Trophoblast cell (in vitro differentiated cells and primary cell): ENCODE measurements around the gene PIK3R6.

Experiments
- DNase-seq, 2 donors: peaks; one replicate each; pipeline ENCODE4 v3.0.0-alpha.2; 2016
- H2AFZ ChIP-seq: 2 replicates; pipeline ENCODE4 v1.6.1; 2013; ENCODE audit warnings: low read length, moderate library complexity, mild to moderate bottlenecking; ENCODE audit not compliant: insufficient read depth, poor library complexity
- H2AK5ac ChIP-seq: 2 replicates; pipeline ENCODE4 v1.6.1; 2013; ENCODE audit warnings: mild to moderate bottlenecking, low read length
- H2BK120ac ChIP-seq: 2 replicates; pipeline ENCODE4 v1.6.1; 2013; ENCODE audit warnings: low read length, mild to moderate bottlenecking, moderate library complexity; ENCODE audit not compliant: insufficient read depth, poor library complexity
- H2BK12ac ChIP-seq: 2 replicates; pipeline ENCODE4 v1.6.1; 2013; ENCODE audit warnings: mild to moderate bottlenecking, low read length, moderate library complexity
- H2BK5ac ChIP-seq: 2 replicates; pipeline ENCODE4 v1.6.1; 2013; ENCODE audit warnings: low read length, low read depth, moderate library complexity, mild to moderate bottlenecking; ENCODE audit not compliant: poor library complexity
- H3K14ac ChIP-seq: 2 replicates; pipeline ENCODE4 v1.6.1; 2013; ENCODE audit warnings: mild to moderate bottlenecking, low read length
- H3K18ac ChIP-seq: 2 replicates; pipeline ENCODE4 v1.6.1; 2013; ENCODE audit warnings: mild to moderate bottlenecking, low read length
- H3K23ac ChIP-seq: 2 replicates; pipeline ENCODE4 v1.6.1; 2013; ENCODE audit warnings: low read length
- H3K27ac ChIP-seq: 2 replicates; pipeline ENCODE4 v1.5.1; 2013; ENCODE audit warnings: low read depth, mild to moderate bottlenecking, inconsistent platforms, low read length, moderate library complexity
- H3K27me3 ChIP-seq: 2 replicates; pipeline ENCODE4 v1.6.1; 2013; ENCODE audit warnings: inconsistent platforms, mild to moderate bottlenecking, low read length, moderate library complexity; ENCODE audit not compliant: insufficient read depth
- H3K36me3 ChIP-seq, 2 experiments: 1 replicate in 1 of 2; 2 replicates in 1 of 2; pipeline ENCODE4 v1.6.1; 2013; ENCODE audit warnings: low read length in 2 of 2, mild to moderate bottlenecking in 2 of 2, moderate library complexity in 1 of 2; ENCODE audit not compliant: insufficient read depth in 2 of 2, control insufficient read depth in 1 of 2
- H3K4ac ChIP-seq: 2 replicates; pipeline ENCODE4 v1.6.1; 2013; ENCODE audit warnings: low read depth, mild to moderate bottlenecking, low read length, moderate library complexity
- H3K4me1 ChIP-seq, 2 experiments: 1 replicate in 1 of 2; 2 replicates in 1 of 2; pipeline ENCODE4 v1.6.1; 2013; ENCODE audit warnings: low read length in 2 of 2, mild to moderate bottlenecking in 2 of 2, moderate library complexity in 1 of 2; ENCODE audit not compliant: insufficient read depth in 2 of 2, control insufficient read depth in 1 of 2
- H3K4me2 ChIP-seq: 2 replicates; pipeline ENCODE4 v1.6.1; 2013; ENCODE audit warnings: inconsistent platforms, mild to moderate bottlenecking, low read length, moderate library complexity
- H3K4me3 ChIP-seq: 2 replicates; pipeline ENCODE4 v1.5.1; 2013; ENCODE audit warnings: mild to moderate bottlenecking, low read depth, low read length, inconsistent platforms
- H3K79me1 ChIP-seq: one replicate; pipeline ENCODE4 v1.6.1; 2013; ENCODE audit warnings: low read length
- H3K79me2 ChIP-seq: 2 replicates; pipeline ENCODE4 v1.6.1; 2013; ENCODE audit warnings: low read length, mild to moderate bottlenecking; ENCODE audit not compliant: control insufficient read depth, insufficient read depth, poor library complexity
- H3K9ac ChIP-seq: 2 replicates; pipeline ENCODE4 v1.6.1; 2013; ENCODE audit warnings: mild to moderate bottlenecking, low read length
- H3K9me3 ChIP-seq: 2 replicates; pipeline ENCODE4 v1.6.1; 2013; ENCODE audit warnings: low read depth, mild to moderate bottlenecking, control low read depth, inconsistent platforms, low read length; ENCODE audit not compliant: insufficient read depth
- H4K12ac ChIP-seq: 2 replicates; pipeline ENCODE4 v1.6.1; 2013; ENCODE audit warnings: low read depth, mild to moderate bottlenecking, low read length, moderate library complexity
- H4K8ac ChIP-seq: 2 replicates; pipeline ENCODE4 v1.6.1; 2013; ENCODE audit warnings: low read depth, mild to moderate bottlenecking, low read length, moderate library complexity
- H4K91ac ChIP-seq: one replicate; pipeline ENCODE4 v1.6.1; 2013; ENCODE audit warnings: low read depth, mild to moderate bottlenecking, low read length, moderate library complexity
- WGBS: extraction: QIAGEN DNeasy Blood & Tissue Kit; methylation state at CpG from one replicate; pipeline ENCODE4 v1.1.7; 2013; ENCODE audit warnings: missing lambda C conversion rate; ENCODE audit not compliant: insufficient read length, insufficient coverage; ENCODE audit errors: extremely low coverage; 5-methylcytosine and 5-hydroxymethylcytosine counted together

PIK3R6 gene

GRCh38 chr17:8762012-8762411 is 105.5 kb downstream of the PIK3R6 start:
- Histone ChIP-seq H2BK120ac (no peak overlapping the region), H3K27me3 (no peaks in the 10 kb centered on the region), H3K9ac (no peak overlapping the region), H2BK5ac (no peak overlapping the region), H4K12ac (no peak overlapping the region), H3K4me1 (no peaks in the 10 kb centered on the region), H3K14ac (no peak overlapping the region), H2AK5ac (no peak overlapping the region), H3K4me3 (no peak overlapping the region), H2BK12ac (no peak overlapping the region), H3K27ac (no peak overlapping the region), H3K36me3 (no peaks in the 10 kb centered on the region), H3K9me3 (peaks cover 2% of the 10 kb centered on the region), H3K4ac (no peak overlapping the region), H3K4me2 (no peak overlapping the region), H2AFZ (no peak overlapping the region), H4K91ac (no peak overlapping the region), H3K79me1 (no peaks in the 10 kb centered on the region), H3K79me2 (no peaks in the 10 kb centered on the region), H4K8ac (no peak overlapping the region), H3K23ac (no peak overlapping the region), H3K18ac (no peak overlapping the region)
- DNase-seq = no peak
- WGBS = no CpG with 5 or more reads among the region's 8 CpGs

- Histone ChIP-seq H3K36me3 (no peaks in the 10 kb centered on the region), H3K27me3 (no peaks in the 10 kb centered on the region), H3K9ac (no peak within 1 kb of the TSS), H3K18ac (no peak within 1 kb of the TSS), H2AFZ (no peak within 1 kb of the TSS), H2BK120ac (no peak within 1 kb of the TSS), H3K27ac (no peak within 1 kb of the TSS), H2BK12ac (no peak within 1 kb of the TSS), H3K79me2 (no peaks in the 10 kb centered on the region), H4K8ac (no peak within 1 kb of the TSS), H2BK5ac (no peak within 1 kb of the TSS), H4K12ac (no peak within 1 kb of the TSS), H3K4me2 (no peak within 1 kb of the TSS), H3K4ac (no peak within 1 kb of the TSS), H3K9me3 (no peaks in the 10 kb centered on the region), H3K23ac (no peak within 1 kb of the TSS), H3K4me3 (no peak within 1 kb of the TSS), H4K91ac (no peak within 1 kb of the TSS), H3K14ac (no peak within 1 kb of the TSS), H2AK5ac (no peak within 1 kb of the TSS), H3K4me1 (no peaks in the 10 kb centered on the region), H3K79me1 (no peaks in the 10 kb centered on the region)
- WGBS = no CpG with 5 or more reads among the region's 15 CpGs
- no peak for DNase-seq
These were observed 109.3 kb downstream of the PIK3R6 start, which contains the start of gene SPDYE4 for GRCh38 chr17:8758137-8758596. TSS of gene SPDYE4 (minus strand) at chr17:8758546. CDS start at chr17:8758382, 164 bp downstream.

GRCh38 chr17:8757189-8757588 is 110.3 kb downstream of the PIK3R6 start:
- Histone ChIP-seq H4K8ac (no peak overlapping the region), H3K4me3 (no peak overlapping the region), H3K9me3 (no peaks in the 10 kb centered on the region), H3K4ac (no peak overlapping the region), H2AK5ac (no peak overlapping the region), H3K9ac (no peak overlapping the region), H3K23ac (no peak overlapping the region), H3K4me2 (no peak overlapping the region), H3K27ac (no peak overlapping the region), H3K79me2 (no peaks in the 10 kb centered on the region), H3K14ac (no peak overlapping the region), H2BK120ac (no peak overlapping the region), H2BK5ac (no peak overlapping the region), H3K4me1 (no peaks in the 10 kb centered on the region), H2BK12ac (no peak overlapping the region), H2AFZ (no peak overlapping the region), H3K79me1 (no peaks in the 10 kb centered on the region), H4K12ac (no peak overlapping the region), H3K27me3 (no peaks in the 10 kb centered on the region), H4K91ac (no peak overlapping the region), H3K18ac (no peak overlapping the region), H3K36me3 (no peaks in the 10 kb centered on the region)
- no CpG with 5 or more reads among the region's 13 CpGs for WGBS
- no peak for DNase-seq

GRCh38 chr17:8755590-8756255 is 111.8 kb downstream of the PIK3R6 start:
- Histone ChIP-seq H3K79me1 (no peaks in the 10 kb centered on the region), H3K9me3 (no peaks in the 10 kb centered on the region), H3K4me1 (no peaks in the 10 kb centered on the region), H3K4me3 (no peak overlapping the region), H2AK5ac (no peak overlapping the region), H2BK5ac (no peak overlapping the region), H3K4ac (no peak overlapping the region), H3K18ac (no peak overlapping the region), H3K27ac (no peak overlapping the region), H2AFZ (no peak overlapping the region), H3K4me2 (no peak overlapping the region), H4K8ac (no peak overlapping the region), H2BK12ac (no peak overlapping the region), H3K79me2 (no peaks in the 10 kb centered on the region), H3K27me3 (no peaks in the 10 kb centered on the region), H3K23ac (no peak overlapping the region), H2BK120ac (no peak overlapping the region), H4K91ac (no peak overlapping the region), H3K14ac (no peak overlapping the region), H4K12ac (no peak overlapping the region), H3K9ac (no peak overlapping the region), H3K36me3 (no peaks in the 10 kb centered on the region)
- peak; percentile 25 to 52 for DNase-seq
- WGBS = no CpG with 5 or more reads among the region's 12 CpGs
